Activated CD4-positive, CD25-positive, alpha-beta regulatory T cell (primary cell): ENCODE measurements around the gene MYH10.
"Not testable (repeated sequence)": the region's sequence is repeated elsewhere in the genome, so short reads cannot be mapped to it uniquely, and the experiment has no call there.

Experiments used
- DNase-seq, 4 experiments: peaks; one replicate each; lab custom pipeline; 2025; lab: John Stamatoyannopoulos, UW

Gene MYH10

DNA sequence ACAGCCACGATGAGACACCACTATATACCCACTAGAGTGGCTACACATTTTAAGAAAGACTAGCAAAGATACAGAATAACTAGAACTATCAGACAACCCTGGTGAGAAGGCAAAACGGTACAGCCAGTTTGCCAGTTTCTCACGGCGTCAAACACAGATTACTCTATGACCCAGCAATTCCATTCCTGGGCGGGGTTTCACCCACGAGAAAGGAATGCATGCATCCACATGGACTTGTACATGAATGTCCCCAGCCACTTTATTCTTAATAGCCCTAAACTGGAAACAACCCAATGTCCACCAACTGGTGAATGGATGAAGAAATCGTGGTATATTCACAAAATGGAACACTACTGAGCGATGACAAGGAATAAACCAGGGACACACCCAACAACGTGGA, 74.5 kb downstream of the MYH10 start:
- DNase-seq = no peak

DNA sequence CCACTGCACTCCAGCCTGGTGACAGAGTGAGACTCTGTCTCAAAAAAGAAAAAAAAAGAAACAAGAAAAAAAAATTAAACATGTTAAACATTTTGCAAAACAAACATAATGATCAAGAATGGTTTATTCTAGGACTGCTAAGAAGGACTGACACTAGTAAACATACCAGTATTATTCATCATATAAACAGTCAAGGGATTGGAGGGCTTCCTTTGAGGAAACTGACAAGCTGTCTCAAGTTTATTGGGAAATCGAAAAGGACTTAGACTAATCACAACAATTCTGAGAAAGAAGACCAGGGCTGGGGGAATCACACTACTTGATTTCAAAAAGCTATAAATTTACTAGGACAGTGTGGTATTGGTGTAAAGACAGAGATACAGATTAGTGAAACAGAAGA, 75.5 kb downstream of the MYH10 start:
- no peak for DNase-seq

DNA sequence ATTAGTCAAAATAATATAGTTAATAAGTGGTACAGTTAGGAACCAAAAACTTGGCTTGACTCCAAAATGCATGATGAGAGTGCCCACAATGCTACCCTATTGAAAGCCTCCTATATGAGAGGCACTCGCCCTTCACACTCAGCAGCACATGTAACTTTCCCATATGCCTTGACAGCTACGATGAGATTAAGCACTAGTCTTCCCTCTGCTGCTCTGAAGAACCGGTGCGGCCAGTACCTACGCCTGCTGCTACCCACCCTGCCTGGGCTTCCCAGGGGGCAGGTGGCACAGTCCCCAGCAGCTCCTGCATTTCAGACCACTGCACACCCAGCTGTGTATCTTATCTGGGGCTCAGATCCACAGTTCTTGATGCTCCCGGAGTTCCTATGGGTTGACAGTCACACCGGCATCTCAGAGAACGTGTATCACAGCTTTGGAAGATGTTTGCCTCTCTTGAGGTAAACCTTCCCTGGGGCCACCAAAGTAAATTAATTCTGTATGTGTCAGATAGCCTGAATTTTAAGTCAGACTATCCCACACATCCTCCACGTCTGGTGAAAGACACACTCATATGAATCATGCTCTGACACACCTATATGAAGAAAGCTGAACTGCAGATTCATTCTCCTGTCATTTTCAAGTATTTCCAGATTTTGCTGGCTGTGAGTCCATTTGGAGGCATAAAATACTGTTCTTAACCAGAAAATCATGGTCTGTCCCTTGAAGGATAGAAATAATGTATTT, 77.8 kb downstream of the MYH10 start:
- DNase-seq = no peak

DNA sequence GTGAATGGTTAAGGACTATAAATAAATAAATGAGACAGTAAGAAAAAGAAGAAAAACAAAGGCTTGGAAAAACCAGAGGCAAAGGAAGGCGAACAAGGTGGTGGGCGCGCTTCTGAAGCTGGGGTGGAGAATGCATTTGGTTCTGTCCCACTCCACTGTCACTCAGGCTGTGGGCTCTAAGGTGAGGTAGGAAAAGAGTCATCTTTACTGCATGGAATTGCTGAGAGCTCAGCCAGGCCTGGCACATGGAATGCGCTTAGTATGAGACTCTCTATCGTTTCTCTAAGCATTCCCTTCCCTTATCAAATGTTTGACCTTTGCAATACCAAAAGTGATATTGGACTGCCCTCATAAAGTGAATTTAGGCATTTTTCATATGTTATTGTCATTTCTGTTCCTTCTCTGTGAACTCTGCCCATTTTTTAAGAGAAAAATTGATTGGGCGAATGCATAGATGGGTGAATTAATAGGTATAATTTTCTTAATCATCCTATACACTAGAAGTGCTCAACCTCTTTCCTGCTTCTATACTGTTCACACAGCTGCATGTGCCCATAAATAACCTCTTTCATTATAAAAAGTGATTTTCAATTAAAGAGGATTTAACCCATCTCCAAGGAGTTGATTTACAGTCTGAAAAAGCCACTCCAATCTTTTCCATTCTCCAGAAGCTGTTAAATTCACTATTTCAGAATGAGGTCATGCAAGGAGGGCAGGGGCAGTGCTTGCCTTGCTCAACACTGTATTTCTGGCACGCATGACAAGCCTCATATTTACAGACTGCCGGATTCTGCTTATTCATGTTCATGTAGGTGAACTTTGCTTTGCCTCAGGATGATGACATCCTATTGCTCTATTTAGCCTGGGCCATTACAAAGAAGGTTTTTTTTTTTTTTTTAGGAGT, 87.7 kb downstream of the MYH10 start:
- DNase-seq = no peak

DNA sequence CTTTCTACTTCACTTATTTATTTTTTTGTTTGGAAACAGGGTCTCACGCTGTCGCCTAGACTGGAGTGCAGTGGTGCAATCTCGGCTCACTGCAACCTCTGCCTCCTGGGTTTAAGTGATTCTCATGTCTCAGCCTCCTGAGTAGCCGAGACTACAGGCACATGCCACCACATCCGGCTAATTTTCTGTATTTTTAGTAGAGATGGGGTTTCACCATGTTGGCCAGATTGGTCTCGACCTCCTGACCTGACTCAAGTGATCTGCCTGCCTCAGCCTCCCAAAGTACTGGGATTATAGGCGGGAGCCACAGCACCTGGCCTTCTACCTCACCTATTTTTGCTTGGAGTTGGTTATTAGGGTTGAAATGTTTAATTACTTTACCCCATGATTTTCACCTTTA, 90.5 kb downstream of the MYH10 start:
- not testable (repeated sequence) for DNase-seq

DNA sequence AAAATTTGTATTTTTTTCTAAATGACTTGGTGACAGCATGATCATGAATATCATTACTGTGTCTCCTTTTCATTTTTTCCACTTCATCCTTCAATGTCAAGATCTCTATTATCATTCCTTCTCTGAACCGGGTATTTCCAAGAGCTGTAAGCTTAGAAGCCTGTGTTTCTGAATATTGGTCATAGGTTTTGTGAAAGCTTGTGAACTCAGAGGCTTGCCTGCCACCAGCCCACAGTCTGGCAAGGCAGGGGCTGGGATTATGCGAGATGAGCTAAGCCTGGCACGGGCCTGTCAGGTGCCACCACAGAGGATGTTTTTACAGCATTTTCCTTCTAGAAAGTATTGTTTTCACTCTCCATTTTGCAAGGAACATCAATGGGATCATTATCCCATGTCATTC, 92.8 kb downstream of the MYH10 start:
- DNase-seq = no peak

DNA sequence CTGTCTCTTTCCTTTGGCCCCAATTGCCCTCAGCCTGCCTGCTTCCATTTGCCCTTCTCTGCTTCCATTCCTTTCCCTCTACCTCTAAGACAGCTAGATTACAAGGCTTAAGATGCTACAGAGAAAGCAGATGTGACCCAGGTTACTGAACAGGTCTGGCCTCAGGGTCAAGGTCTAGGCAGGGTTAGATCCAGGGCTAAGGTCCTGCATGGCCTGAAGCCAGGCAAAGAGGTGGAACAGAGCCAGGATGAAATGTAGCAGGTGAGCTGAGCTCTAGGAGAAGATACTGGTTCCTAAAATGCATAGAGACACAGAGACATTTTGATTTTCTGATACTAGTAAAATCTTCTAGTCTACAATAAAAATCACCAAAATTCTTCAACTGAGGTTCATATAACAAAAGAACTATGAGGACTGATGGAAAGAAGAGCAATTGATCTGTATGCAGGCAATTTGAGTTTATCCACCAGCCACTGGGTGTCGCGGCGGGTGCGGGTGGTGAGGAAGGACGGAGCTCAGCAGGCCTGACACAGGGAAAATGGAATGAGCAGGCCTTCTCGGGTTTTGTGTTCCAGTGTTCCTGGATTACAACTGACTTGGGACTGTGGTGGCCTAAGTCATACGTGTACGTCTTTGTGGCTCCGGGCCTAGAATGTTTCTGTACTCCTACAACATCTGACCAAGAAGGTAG, 95.9 kb downstream of the MYH10 start:
- DNase-seq = no peak

DNA sequence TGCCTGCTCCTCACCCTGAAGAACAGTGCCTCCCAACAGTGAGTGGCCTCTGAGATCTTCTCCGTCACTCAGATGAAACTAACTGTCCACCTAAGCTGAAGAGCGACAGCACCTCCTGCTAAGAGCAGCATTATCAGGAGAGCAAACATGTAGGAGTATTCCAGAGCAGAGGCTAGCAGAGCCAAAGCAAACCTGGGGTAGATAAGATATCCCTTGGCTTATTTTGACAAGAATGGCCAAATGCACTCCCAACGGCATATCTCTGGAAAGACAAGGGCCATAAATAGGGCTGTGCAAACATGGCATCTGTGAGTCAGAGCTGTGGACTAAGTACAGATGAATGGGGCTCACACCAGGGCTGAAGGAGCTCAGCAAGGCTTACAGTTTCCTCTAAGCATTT, 98.5 kb downstream of the MYH10 start:
- no peak for DNase-seq

DNA sequence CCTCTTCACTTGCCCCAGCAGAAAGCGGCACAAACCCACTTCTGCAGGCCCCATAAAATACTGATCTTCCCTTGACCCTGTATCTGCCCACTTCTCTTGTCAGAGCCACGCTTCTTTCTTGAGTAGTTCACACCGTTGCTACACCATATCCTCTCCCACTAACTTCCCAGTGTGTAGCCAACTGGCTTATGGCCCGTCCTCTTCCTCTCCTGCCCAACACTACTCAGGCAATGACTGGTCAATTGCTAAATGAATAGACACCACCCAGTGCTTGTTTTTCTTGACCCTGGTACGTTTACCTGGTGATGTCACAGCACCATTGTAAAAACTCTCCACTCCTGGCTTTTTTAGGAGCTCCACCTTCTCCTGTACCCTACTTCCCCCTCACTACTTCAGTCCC, 107.9 kb downstream of the MYH10 start:
- DNase-seq = no peak

DNA sequence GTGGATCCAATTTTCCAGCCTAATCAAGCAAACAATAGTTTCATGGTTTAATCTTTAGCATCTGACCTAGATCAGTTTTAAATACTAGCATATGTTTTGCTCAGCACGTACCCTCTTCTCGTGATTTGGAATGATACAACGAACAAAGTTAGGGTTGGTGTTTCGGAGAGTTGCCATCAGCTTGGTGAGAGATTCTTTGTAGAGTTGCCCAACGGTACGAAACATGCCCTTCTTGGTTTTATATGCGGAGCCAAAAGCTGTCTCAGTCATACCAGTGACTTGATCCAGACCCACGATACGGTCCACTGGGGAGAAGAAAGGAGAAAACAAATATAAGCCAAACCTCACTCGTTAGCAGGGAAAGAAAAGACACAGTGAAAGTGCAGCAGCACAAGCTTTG, 109.5 kb downstream of the MYH10 start:
- DNase-seq = no peak

DNA sequence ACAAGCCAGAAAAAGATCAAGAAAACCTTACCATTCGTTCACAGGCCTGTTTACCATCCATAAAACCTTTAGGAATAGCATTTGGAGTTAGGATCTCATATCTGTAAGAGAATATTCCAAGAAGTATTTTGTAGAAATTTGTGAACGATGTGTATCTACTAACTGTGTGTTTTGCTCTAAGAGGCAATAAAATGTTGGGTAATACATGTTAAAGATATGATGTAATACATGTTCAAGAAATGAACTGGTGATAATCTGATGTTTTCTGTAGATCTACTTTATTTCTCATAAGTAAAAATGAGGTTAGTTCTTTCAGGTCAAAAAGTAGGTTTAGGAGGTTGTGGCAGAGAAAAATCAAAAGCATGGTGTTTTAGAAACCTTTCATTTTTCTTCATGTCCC, 111.7 kb downstream of the MYH10 start:
- DNase-seq = no peak

DNA sequence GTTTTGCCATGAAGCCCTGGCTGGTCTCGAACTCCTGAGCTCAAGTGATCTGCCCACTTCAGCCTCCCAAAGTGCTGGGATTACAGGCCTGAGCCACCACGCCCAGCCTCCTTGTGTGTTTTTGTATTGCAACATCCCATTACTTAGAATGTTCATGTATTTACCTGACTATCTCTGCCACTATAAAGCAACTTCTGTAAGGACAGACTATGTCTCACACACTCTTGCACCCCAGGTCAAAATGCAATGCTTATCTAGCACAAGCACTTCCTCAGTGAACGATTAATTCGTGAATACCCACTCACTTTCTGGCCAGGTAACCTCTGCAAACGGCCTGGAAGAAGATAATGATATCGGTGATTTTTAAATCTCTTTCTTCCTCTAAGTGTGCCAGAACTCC, 112.2 kb downstream of the MYH10 start:
- no peak for DNase-seq

DNA sequence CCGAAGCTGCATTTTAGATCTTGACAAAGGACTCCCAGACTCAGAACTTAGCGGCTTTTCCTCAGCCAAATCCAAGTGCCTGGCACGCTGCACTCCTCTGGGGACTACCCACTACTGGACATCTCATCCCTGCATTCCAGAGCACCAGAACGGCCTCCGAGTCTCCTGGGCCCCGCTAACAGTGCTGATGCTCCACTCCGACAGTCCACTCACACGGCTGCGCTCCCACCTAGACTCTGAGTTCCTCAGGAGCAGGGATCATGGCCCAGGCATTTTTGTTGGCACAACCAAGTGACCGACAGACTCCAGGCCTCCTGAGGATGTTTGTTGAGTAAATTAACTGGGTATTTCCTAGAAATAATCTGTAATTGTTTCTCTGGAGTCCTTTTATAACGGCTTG, 115.7 kb downstream of the MYH10 start:
- no peak for DNase-seq

DNA sequence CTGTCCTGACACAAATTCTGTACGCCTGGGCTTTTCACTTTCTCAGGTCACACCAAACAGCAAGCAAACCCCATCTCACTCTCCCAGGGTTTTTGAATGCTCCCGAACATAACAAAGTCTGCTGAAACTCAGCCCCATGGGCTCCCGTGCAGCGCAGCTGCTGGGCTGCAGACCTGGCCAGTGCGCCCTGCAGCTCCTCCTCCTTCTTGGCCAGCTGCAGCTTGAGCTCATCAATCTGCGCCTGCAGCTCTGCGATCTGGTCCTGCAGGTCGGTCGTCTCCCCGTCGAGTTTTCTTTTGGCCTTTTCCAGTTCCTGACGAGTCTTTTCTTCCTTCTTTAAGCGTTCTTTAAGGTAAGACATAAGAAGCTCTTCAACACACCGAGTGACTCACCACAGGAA, 124.4 kb downstream of the MYH10 start:
- DNase-seq = no peak

DNA sequence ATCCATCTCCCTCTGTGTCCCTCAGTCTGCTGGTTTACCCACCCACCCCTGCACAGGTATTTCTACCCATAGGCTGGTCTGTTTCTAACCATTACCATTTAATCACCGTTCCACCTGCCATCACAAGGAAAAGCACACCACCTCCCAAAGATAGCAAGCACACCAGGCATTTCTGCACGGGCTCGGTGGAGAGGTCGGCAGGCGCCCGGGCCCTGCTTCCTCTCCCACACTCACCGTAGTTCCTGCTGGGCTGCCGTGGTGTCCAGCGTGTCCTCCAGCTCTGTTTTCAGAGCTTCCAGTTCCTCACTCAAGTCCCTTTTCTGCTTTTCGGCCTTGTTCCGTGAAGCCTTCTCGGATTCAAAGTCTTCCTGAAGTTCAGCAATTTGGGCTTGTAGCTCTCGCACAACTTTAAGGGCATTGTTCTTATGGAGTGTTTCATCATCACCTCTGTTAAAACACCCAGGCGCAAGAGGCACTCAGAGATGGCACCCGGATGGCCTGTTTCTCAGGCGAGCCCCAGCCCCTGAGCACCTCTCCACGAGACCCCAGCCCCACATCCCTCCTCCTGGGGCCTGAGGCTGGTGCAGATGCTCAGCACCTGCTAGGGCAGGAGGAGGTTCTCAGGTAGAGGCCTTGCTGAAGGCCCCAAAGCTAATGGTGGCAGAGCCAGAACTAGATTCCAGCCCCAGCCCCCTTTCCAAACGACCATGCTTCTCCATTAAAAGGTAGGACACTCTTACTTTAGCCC, 125.9 kb downstream of the MYH10 start:
- DNase-seq = no peak

DNA sequence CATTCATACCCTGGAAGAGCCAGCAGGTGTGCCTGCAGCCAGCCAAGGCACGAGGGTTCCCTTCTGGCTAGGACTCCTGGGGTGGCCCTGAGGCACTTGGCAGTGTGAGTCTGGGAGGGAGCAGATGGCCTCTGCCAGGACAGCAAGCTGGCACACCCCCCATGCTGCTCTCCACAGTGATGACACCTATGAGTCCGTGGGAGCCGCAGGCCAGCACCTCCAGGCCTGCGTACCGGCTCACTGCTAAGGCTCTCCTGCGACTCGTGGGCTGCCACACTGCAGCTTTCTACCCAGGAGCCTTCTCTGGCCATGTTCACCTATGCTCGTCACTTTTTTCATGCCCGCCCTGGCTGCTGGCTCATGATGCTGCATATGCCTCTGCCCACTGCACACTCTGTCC, 126.7 kb downstream of the MYH10 start:
- DNase-seq = no peak

DNA sequence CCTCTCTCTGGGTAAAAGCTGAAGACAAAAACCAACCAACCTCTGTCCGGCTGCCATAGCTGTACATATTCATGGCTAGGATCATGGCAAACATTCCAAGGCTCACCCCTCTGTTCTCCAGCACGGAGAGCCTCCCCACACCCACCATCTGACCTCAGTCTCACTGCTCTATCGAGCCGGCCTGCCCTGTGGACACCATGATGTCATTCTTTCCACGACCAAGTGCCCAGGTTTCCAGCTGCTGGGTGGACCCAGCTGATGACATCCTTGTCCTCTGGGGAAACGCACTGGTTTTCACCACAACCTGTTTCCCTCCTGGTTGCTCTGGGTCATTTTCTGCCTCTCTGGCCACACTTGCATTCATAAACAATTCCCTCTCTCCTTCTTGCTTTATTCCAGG, 127.2 kb downstream of the MYH10 start:
- DNase-seq = no peak

DNA sequence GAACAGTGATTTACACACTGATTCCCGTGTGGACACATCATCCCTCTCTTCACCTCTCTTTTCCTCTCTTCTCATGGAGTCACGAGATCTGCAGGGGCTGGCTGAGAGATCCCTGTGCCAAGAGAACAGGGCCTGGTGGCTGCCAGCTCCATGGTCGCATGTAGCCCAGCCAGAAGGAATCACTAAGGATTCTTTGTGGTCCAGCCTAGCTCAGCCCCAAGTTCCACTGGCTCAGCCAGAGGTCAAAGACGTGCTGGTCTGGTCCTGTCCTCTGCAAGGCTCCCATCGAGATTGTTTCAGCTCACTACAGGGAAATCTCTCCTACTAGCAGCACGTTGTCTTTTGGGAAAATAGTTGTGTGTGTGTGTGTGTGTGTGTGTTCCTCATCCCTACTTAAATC, 128.4 kb downstream of the MYH10 start:
- no peak for DNase-seq

DNA sequence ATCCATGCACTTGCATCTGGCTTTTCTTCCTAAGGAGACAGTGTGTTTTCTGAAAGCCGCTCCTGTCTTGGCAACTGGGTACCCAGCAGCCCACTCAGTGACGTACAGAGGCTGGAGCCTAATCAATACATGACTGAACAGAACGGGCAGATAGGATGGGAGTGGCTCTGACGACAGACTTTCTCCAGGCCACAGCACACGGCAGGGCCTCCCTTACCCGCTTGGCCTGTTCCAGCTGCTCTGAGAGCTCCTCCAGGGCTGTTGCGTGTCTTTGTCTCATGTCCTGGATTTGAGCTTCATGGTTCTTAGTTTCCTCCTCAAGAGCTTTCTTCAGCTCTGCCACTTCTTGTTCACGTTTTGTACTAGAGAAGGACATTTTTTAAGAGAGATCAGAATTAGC, 129.9 kb downstream of the MYH10 start:
- no peak for DNase-seq

DNA sequence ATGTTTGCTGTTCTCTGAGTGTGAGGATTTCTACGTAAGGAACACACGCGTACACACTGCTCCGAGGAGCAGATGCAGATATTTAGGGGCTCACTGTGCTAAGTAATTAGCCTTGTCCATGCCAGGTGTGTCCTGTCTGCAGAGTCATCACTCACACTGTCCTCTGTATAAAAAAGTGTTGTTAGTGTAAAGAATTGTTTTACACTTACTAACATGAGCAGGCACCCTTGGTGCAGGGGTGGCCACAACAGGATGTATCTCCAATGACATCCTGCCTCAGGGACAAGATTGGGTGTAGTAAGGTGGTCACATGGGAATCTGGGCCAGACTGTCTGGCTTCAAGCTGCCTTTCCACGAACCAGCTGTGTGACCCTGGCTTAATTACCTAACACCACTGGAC, 130.9 kb downstream of the MYH10 start:
- no peak for DNase-seq

DNA sequence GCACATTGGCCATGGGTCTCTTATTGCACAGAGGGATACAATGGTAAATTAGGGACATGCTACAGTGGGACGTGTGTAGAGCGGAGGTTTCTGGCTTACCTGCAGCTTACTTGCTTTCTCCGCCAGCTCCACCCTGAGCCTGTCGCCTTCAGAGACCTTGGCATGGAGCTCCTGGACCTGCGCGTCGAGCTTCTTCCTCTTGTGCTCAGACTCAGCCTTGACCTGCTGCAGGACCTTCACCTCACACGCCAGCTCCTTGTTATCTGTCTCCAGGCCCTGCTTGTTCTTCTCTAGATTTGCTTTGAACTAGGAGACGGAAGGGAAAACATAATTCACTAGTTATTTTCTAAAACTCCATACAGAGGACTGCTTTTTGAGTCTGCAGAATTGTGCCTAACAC, 131.4 kb downstream of the MYH10 start:
- DNase-seq = no peak

DNA sequence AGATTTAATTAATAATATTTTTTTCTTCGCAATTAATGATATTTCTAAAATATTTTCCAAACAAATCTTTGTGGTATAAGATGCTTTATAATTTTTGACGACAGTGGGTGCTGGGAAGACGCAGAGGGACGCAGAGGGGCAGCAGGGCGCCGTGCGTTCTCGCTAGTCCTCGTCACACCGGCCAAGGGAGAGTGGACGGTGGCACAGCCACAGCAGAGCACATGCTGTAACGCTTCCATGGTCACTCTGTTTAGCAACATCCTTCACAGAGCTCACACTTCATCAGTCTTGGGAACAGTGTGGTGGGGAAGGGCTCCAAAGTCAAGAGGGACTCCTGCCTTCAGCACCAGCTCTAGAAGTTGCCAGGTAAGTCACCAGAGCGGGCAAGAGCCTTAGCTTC, 134.4 kb downstream of the MYH10 start:
- no peak for DNase-seq
